PFSK-1 (cell line): ENCODE data around the gene NPVF.

Experiments
- FOXP2 ChIP-seq: optimal IDR thresholded peaks from 2 replicates; pipeline ENCODE3; 2011; ENCODE audit warnings: borderline replicate concordance, control low read depth, inconsistent platforms; ENCODE audit not compliant: insufficient read depth; ENCODE audit errors: extremely low read length, extremely low read depth
- POLR2AphosphoS5 ChIP-seq: IDR thresholded peaks from 2 replicates; pipeline ENCODE4 v1.6.1; 2012; ENCODE audit warnings: low read depth, mild to moderate bottlenecking, control low read depth, low read length, moderate library complexity
- SIN3A ChIP-seq: IDR thresholded peaks from 2 replicates; pipeline ENCODE4 v1.6.1; 2012; ENCODE audit warnings: mild to moderate bottlenecking, low read length, moderate library complexity, borderline replicate concordance; ENCODE audit not compliant: insufficient read depth
- TAF1 ChIP-seq: IDR thresholded peaks from 2 replicates; pipeline ENCODE4 v1.6.1; 2012; ENCODE audit warnings: low read length, control low read depth, borderline replicate concordance; ENCODE audit not compliant: insufficient read depth

GRCh38 chr7:25235471-25235870 is 7.2 kb upstream of the NPVF start:
- no peak for TF ChIP-seq POLR2AphosphoS5
- TF ChIP-seq TAF1, result no peak
- no peak for TF ChIP-seq SIN3A
- TF ChIP-seq FOXP2, result no peak
